Measurements from ENCODE around the gene MLLT1. TPM values are rescaled to one million over a fixed set of nuclear protein-coding genes. Genes with fewer than 3 reads are reported as not detected.

Gene MLLT1
- total RNA-seq, 2 experiments from 2014 or later, result 17.5 to 56.0 TPM

DNA sequence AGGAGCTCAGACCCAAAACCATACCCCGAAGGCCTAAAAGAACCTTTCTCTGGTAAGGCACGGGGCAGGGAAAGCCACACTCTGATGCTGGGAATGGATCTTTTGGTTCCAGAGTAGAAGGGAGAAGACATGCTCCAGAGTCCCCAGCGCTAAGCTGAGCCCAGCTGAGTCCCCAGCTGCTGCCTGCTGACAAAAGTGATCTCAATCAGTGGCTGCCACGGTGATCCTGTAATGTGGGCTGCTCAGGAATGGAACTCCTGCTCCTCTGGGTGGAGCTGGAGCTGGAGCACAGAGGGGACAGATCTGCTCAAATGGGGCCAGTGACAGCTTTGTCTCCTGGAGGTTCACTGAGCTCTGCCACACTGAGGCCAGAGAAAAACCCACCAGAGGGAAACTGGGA, 70.5 kb downstream of the MLLT1 start:
- no TSS peak for BruUV-seq (replicated peaks)
- DNase-seq (ENCODE audit: low spot score), result no peak
- CTCF ChIA-PET (ENCODE audit: unreplicated experiment), result no interaction called here

DNA sequence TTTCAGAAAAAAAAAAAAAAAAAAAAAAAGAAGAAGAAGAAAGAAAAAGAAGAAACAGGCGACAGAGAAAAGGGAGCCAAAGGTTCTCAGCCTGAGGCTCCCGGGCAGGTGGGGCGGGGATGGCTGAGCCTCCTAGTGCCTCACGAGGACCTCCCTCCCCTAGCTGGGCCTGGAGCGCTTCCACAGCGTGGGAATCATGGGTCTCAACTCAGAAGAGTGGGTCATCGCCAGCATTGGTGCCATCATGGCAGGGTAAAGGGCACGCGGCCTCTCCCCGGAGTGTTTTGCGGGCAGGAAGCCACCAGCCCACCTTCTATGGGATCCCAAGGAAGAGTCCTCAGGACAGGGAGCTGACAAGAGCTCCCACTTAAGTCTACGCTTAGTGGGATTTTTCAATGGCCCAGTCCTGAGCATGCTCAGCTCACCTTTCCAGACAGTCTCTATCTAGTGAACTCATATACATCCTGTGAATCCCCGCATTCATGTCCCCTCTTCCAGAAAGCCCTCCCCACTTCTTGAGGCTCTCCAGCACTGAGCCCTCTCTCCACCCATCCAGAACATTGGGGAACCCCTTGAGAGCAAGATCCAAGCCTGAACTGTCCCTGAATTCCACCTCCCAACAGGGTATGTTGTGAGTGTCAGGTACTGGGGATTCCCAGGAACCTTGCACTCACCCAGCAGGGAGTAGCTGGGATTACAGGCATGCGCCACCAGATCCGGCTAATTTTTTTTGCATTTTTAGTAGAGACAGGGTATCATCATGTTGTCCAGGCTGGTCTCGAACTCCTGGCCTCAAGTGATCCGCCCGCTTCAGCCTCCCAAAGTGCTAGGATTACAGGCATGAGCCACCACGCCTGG, 74.7 kb downstream of the MLLT1 start:
- Histone ChIP-seq H4K20me1 (ENCODE audit: insufficient read depth, low read length) (no peaks in the 10 kb centered on the region), H3K27ac (ENCODE audit: low read depth, low read length, poor library complexity, severe bottlenecking) (peak overlapping the region; percentile 93), H3K36me3 (ENCODE audit: insufficient read depth, low read length) (no peaks in the 10 kb centered on the region), H3K4me1 (ENCODE audit: insufficient read depth, low read length, poor library complexity, severe bottlenecking) (peaks cover 38% of the 10 kb centered on the region), H3K79me2 (ENCODE audit: insufficient read depth, low read depth, low read length) (no peaks in the 10 kb centered on the region), H2AFZ (ENCODE audit: low read length) (no peak overlapping the region), H3K4me3 (ENCODE audit: low read depth, low read length, poor library complexity, severe bottlenecking) (no peak overlapping the region), H3K9me3 (ENCODE audit: low read length) (no peaks in the 10 kb centered on the region), H3K4me2 (ENCODE audit: low read length) (no peak overlapping the region), H3K9me2 (ENCODE audit: insufficient read depth, low read length) (no peaks in the 10 kb centered on the region)
- no peak for DNase-seq (ENCODE audit: low spot score)
- no TSS peak for BruUV-seq (replicated peaks)
- intact Hi-C loops (cut with micrococcal nuclease; ENCODE audit: unreplicated experiment), result no loop called here
- ChIA-PET CTCF (ENCODE audit: unreplicated experiment) (no interaction called here), POLR2A (interaction anchor here (0.6 to 0.7 kb wide), 2 partner anchors 15 to 644 kb away, joined by 3 to 9 read pairs; no protein-coding TSS in a partner anchor)
- TF ChIP-seq, protein P1, sequence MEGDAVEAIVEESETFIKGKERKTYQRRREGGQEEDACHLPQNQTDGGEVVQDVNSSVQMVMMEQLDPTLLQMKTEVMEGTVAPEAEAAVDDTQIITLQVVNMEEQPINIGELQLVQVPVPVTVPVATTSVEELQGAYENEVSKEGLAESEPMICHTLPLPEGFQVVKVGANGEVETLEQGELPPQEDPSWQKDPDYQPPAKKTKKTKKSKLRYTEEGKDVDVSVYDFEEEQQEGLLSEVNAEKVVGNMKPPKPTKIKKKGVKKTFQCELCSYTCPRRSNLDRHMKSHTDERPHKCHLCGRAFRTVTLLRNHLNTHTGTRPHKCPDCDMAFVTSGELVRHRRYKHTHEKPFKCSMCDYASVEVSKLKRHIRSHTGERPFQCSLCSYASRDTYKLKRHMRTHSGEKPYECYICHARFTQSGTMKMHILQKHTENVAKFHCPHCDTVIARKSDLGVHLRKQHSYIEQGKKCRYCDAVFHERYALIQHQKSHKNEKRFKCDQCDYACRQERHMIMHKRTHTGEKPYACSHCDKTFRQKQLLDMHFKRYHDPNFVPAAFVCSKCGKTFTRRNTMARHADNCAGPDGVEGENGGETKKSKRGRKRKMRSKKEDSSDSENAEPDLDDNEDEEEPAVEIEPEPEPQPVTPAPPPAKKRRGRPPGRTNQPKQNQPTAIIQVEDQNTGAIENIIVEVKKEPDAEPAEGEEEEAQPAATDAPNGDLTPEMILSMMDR (conservative IDR thresholded peaks at IDR 0.05; ENCODE audit: low read length), result no peak
- no peak for TF ChIP-seq EZH2phosphoT487 (IDR thresholded peaks at IDR 0.05; ENCODE audit: borderline replicate concordance, low read depth, low read length)

More for the DNA sequence above, 70.5 kb downstream of the MLLT1 start:
- no peak overlapping the region for H3K27ac ChIP-seq (ENCODE audit: low read depth, low read length, poor library complexity, severe bottlenecking)
- H3K36me3 ChIP-seq (ENCODE audit: insufficient read depth, low read length), result 0 out of 2 replicates have a peak, but pooled peaks cover 6% of the 10 kb centered on the region
- POLR2A ChIA-PET, result no interaction called here
- H3K9me2 ChIP-seq (ENCODE audit: insufficient read depth, low read length), result no peaks in the 10 kb centered on the region
- H4K20me1 ChIP-seq (ENCODE audit: insufficient read depth, low read length), result no peaks in the 10 kb centered on the region
- TF ChIP-seq, protein P1 (conservative IDR thresholded peaks at IDR 0.05; ENCODE audit: low read length), result no peak
- TF ChIP-seq EZH2phosphoT487 (IDR thresholded peaks at IDR 0.05; ENCODE audit: borderline replicate concordance, low read depth, low read length), result no peak
- no peaks in the 10 kb centered on the region for H3K9me3 ChIP-seq (ENCODE audit: low read length)
- peaks cover 10% of the 10 kb centered on the region for H3K4me1 ChIP-seq (ENCODE audit: insufficient read depth, low read length, poor library complexity, severe bottlenecking)
- H2AFZ ChIP-seq (ENCODE audit: low read length), result no peak overlapping the region
- intact Hi-C loops (cut with micrococcal nuclease; ENCODE audit: unreplicated experiment), result no loop called here
- no peaks in the 10 kb centered on the region for H3K79me2 ChIP-seq (ENCODE audit: insufficient read depth, low read depth, low read length)
- H3K4me3 ChIP-seq (ENCODE audit: low read depth, low read length, poor library complexity, severe bottlenecking), result no peak overlapping the region
- no peak overlapping the region for H3K4me2 ChIP-seq (ENCODE audit: low read length)

DNA sequence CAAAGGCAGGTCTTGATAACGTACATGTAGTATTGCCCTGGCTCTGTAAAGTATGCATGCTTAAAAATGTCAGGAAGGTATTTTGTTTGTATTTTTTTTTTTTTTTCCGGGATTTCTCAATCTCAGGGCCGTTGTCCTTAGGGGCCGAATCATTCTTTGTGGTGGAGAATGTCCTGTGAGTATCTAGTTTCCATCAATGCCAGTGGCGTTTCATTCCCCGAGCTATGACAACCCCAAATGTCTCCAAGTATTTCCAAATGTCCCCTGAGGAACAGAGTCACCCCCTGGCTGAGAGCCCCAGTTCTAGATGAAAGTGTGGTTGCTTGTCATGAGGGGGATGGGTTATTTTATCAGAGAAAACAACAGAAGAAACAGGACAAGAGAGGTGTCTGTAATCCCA, 75.6 kb downstream of the MLLT1 start:
- Histone ChIP-seq H2AFZ (ENCODE audit: low read length) (peak overlapping the region; percentile 68), H3K36me3 (ENCODE audit: insufficient read depth, low read length) (no peaks in the 10 kb centered on the region), H4K20me1 (ENCODE audit: insufficient read depth, low read length) (no peaks in the 10 kb centered on the region), H3K27ac (ENCODE audit: low read depth, low read length, poor library complexity, severe bottlenecking) (peak overlapping the region; percentile 93), H3K4me3 (ENCODE audit: low read depth, low read length, poor library complexity, severe bottlenecking) (peak overlapping the region; percentile 50), H3K79me2 (ENCODE audit: insufficient read depth, low read depth, low read length) (no peaks in the 10 kb centered on the region), H3K4me1 (ENCODE audit: insufficient read depth, low read length, poor library complexity, severe bottlenecking) (peaks cover 43% of the 10 kb centered on the region), H3K9me3 (ENCODE audit: low read length) (no peaks in the 10 kb centered on the region), H3K9me2 (ENCODE audit: insufficient read depth, low read length) (no peaks in the 10 kb centered on the region), H3K4me2 (ENCODE audit: low read length) (peak overlapping the region; percentile 76)
- ChIA-PET CTCF (ENCODE audit: unreplicated experiment) (no interaction called here), POLR2A (interaction anchor here (0.7 kb wide), 1 partner anchor 14 kb away, joined by 3 read pairs; no protein-coding TSS in a partner anchor)
- BruUV-seq (replicated peaks), result no TSS peak
- DNase-seq (ENCODE audit: low spot score), result no peak
- intact Hi-C loops (cut with micrococcal nuclease; ENCODE audit: unreplicated experiment), result no loop called here
- TF ChIP-seq, protein P1 (conservative IDR thresholded peaks at IDR 0.05; ENCODE audit: low read length), result no peak
- TF ChIP-seq EZH2phosphoT487 (IDR thresholded peaks at IDR 0.05; ENCODE audit: borderline replicate concordance, low read depth, low read length), result no peak

Data from OCI-LY7 (cell line).